ENCODE measurements around the gene APOL6.
A peak's percentile ranks its signal among the peaks of the same experiment; 100 is the strongest.
"Not testable (repeated sequence)": the region's sequence is repeated elsewhere in the genome, so short reads cannot be mapped to it uniquely, and the experiment has no call there.

Gene APOL6

DNA sequence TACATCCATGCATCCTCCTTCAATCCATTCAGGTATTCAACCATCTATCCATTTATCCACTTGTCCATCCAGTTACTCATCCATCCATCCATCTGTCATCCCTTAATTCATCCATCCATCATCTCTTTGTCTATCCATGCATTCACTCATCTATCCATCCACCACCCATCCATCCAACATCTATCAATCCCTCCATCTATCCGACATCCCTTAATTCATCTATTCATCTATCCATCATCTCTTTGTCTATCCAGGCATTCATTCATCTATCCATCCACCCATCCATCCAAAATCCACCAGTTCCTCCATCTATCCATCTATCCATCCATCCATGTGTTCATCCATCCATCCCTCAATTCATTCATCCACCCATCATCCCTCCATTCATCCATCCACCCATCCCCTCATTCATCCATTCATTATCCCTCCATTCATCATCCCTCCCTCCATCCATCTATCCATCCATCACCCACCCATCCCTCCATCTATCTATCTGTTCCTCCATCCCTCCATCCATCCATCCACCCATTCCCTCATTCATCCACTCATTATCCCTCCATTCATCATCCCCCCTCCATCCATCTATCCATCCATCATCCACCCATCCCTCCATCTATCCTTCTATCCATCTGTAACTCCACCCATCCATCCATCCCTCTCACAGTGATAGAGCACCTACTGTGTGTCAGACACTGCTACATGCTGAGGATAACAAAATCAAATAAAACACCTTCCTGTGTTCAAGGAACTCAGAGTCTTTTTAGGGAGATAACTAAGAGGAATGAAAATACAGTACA, 29.6 kb upstream of the APOL6 start:
- ATAC-seq, result no peak

DNA sequence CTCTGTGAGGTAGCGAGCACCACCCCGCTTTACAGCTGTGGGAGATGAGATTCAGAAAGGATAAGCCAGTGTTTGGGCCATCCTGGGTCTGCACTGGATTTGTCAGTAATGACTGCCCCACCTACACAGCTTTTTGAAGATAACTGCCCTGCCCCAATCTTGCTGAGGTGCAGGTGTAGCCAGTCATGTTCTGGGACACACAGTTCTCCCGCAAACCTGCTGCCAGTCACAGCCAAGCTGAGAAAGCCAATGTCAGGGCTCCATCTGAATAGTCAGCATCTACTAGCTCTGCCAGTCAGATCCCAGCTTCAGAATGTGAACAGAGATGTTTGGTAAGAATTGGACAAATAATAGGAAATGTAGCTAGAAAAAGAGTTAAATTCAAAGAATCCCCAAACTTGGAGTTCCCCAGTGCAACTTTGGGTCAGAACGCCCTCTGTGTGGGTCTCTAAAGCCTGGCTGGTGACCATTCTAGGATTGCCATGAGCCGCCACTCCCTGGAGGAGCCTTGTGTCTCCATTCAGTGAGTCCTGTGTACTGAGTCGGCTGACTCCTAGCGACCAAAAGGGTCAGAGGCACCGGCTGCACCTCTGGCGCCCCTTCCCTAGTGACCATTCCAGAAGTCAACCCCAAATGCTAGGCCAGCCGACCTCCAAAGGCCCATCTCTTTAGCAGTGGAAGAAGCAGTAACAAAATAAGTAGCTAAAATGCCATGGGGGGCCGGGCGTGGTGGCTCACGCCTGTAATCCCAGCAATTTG, 28.7 kb upstream of the APOL6 start:
- ATAC-seq, result no peak

DNA sequence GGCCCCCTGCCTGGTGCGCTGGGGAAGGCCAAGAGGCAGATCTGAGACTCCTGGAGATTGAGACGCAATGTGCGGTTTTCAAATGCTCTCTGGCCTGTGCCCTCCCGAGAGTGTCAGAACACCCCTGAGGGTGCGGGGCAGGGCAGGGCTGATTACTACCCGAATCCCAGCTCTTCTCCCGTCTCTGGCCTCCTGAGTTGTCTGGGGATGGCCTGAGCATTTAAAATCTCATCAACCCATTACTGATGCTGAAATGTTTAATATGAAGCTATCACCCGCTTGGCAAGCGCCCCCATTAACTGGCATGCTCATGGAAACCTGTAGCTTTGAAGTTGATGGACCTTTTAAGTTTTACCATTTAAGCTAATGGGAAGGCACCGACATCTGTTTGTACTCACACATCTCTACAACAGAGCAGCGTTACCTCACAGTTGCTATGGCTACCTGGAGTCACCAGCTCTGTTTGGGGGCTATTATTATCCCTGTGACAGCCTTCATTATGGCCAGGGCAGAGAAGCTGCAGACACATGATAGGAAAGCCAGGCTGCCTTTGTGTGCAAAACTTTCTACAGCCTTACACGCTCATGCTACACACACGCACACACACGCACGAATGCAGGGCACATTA, 27.5 kb upstream of the APOL6 start:
- ATAC-seq, result no peak

GRCh38 chr22:35621451-35621850, 26.8 kb upstream of the APOL6 start:
- ATAC-seq, result no peak

- ATAC-seq, result no peak
These were observed 25.9 kb upstream of the APOL6 start for GRCh38 chr22:35622191-35622913.

GRCh38 chr22:35623885-35624284, 24.4 kb upstream of the APOL6 start:
- ATAC-seq, result not testable (repeated sequence)

GRCh38 chr22:35624547-35624946, 23.7 kb upstream of the APOL6 start:
- ATAC-seq, result no peak

DNA sequence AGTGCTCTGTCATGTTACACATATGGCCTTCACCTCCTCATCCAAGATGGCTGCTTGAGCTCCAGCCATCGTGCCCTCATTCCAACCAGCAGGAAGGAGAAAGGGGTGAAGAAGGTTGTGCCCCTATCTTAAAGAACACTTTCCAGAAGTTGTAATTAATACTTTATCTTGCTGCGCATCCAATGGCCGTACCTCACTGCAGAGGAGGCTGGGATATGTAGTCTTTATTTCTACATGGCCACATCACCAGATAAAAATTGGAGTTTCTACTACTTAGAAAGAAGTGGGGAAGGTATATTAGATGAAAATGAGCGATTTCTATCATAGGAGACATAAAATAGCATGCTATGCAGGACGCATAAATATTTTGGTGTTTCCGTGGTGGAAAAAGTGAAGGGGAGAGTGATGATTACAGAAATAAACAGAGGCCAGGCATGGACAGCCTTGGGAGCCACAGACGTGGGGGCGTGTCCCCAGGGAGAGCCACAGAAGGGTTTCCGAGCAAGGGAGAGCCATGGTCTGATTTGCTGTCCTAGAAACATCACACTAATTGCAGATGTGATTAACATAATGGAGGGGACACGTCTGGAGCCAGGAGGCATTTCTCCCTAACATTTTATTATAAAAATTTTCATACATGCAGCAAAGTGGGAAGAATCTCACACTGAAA, 22.3 kb upstream of the APOL6 start:
- no peak for ATAC-seq

DNA sequence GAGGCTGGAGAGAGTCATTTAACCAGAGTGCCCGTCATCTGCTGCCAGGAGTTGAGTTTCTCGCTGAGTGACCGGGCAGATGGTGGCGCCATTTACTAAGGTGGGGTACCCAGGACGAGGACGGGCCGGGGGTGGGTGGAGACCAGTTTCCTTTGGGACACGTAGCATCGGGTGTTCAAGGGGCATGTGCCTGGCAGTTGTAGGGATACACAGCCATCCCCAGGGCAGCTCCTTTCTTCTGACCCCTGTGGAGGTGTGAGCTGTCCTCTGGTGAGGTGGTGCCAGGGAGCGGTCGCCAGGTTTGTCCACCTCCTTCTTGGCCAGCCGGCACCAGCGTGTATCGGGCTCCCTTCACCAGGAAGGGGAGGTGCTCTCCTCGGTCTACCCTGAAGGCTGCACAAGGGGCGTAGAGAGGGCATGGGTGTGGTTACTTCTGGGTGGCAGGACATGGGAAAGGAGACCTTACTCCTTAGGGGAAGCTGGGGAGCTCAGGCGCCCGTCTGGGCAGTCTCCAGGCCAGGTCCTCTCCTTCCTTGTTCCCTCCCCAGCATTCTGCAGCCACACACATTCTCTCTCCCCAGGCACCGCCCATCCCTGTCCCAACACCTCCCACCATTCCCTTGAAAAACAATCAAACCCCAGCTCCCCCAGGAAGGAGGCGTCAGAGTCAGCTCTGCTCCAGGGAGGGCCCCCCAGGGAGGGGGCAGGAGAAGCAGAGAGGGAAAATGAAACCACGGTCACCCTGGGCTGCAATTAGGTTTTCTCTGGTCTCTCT, 20.8 kb upstream of the APOL6 start:
- peak; percentile 46 for ATAC-seq

DNA sequence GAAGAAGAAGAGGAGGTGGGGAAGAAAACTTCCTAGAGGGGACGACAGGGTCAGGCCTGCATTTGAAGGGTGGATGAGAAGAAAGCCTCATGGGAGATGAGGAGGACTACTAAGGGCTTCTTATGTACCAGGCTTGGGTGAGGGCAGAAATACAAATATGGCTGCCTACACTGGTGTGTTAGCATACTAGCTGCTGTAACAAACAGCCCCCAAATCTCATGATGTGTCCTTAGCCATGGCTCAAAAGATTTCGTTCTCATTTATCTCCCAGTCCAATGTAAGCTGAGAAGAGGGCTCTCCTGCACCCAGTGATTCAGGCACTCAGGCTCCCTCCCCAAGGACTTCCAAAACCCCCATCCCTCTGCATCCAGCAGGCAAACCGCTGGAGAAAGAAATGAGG, 19.5 kb upstream of the APOL6 start:
- ATAC-seq, result no peak

- peak; percentile 33 to 53 for ATAC-seq
These were observed 18.6 kb upstream of the APOL6 start for GRCh38 chr22:35629406-35630216.

DNA sequence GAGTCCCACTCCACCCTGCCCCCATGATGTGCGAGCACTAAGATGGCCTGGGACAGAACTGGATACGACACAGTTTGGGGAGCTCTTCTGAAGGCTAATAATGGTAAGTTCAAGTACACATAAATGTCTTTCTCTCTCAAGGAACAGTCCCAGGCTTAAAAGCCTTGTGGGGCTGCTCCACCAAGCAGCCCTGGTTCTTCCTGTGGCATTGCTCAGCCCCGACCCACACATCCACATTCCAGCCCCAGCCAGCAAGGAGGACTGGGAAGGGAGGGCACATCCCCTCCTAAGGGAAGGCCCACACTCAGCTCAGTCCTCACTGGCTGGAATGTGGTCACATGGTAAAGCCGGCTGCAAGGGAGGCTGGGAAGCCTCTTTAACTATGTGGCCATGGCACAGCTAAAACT, 17.9 kb upstream of the APOL6 start:
- no peak for ATAC-seq

DNA sequence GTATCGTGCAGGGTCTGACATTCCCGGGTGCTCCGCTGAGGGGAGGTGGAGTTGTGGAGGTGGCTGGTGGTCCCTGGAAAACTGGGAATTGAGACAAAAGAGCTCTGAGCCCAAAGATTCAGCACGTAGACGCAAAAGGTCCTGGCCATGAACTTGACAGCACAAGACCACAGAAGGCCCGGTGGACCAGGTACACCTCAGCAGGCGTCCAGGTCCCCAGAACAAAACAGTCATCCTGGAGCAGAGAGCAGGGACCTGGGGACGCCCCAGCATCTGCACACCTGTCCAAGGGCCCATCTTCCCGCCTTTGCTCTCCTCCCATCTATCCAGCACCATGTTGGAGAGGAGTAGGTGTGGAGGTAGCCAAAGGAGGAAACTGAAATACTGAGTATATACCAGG, 17.4 kb upstream of the APOL6 start:
- ATAC-seq, result no peak

DNA sequence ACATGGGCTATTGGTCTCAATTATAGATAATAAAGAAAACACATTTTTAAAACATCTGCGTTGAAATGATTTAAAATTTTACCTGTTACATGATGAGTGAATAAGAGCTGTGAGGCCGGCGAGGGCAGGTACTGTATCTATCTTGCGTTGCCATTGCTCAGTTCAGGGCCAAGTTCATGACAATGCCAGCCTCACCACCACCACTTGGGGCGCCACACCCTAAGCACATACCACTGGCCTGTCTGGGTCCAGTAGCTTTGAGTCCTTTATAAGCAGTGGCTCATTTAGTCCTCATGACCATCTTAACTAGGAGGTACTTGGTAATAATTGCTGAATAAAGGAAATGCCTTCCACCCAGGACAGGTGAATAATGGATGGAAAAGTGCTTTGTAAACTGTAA, 16.6 kb upstream of the APOL6 start:
- ATAC-seq, result peak in 1 of 2 donors; percentile 44

DNA sequence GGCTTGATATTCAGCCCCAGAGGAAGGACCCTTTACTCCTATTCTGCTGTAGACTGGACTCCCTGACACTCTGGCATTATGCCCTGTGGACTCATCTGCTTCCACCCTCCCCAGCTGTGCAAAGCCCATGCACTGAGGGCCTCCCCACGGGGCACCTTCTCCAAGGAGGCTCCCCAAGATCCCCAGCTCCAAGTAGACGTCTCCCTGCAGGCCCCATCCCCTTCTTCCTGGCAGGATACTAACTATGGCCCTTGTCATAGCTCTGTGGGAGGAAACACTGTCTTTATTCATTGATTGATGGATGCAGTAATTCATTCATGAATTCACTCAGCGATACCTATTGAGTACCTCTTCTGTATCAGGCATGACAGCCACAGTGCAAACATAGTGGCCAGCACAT, 15.3 kb upstream of the APOL6 start:
- ATAC-seq, result no peak

GRCh38 chr22:35633520-35633919, 14.7 kb upstream of the APOL6 start:
- ATAC-seq, result no peak

GRCh38 chr22:35634015-35634414, 14.2 kb upstream of the APOL6 start:
- ATAC-seq, result no peak

DNA sequence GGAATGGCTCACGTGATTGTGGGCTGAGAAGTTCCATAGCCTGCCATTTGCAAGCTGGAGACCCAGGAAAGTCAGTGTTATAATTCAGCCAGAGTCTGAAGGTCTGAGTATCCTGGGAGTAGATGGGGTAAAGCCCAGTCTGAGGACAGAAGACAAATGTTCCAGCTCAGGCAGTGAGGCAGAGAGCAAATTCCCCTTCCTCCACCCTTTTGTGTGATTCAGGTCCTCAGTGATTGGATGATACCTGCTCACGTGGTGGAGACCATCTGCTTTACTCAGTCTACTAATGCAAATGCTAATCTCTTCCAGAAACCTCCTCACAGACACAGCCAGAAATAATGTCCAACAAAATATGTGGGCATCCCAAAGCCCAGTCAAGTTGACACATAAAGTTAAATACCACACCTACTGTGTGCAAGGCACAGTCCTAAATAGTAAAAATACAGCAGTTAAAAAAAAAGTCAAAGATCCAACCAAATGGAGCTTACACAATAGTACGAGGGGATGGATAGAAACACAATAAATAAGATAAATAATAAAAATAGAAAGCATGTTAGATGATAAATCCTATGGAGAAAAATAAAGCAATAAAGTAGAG, 13.2 kb upstream of the APOL6 start:
- ATAC-seq, result peak; percentile 45 to 49

DNA sequence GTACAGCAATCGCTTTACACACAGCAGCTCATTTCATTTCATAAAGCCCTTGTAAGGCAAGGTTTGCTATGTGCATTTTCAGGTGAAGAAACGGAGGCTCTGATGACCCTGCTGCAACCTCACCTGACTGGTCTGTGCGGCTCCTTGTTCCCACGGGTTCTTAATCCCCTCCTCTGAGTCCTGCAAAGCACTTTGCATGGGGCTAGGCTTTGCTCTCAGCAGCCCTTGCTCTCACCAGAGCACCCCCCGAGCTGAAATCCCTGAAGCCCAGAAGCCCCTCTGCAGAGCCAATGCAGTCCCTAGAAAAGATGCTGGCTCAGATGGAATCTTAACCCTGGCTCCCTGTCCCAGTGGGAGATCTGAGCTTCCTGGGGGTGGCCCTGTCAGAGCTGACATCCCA, 11.0 kb upstream of the APOL6 start:
- ATAC-seq, result no peak

GRCh38 chr22:35638001-35638400, 10.2 kb upstream of the APOL6 start:
- ATAC-seq, result no peak
